Measurements from ENCODE around the gene SPR. TPM values are rescaled to one million over a fixed set of nuclear protein-coding genes. Genes with fewer than 3 reads are reported as not detected.

SPR gene
- total RNA-seq, 1 donor from 2014 or later, result 3.9 TPM

DNA sequence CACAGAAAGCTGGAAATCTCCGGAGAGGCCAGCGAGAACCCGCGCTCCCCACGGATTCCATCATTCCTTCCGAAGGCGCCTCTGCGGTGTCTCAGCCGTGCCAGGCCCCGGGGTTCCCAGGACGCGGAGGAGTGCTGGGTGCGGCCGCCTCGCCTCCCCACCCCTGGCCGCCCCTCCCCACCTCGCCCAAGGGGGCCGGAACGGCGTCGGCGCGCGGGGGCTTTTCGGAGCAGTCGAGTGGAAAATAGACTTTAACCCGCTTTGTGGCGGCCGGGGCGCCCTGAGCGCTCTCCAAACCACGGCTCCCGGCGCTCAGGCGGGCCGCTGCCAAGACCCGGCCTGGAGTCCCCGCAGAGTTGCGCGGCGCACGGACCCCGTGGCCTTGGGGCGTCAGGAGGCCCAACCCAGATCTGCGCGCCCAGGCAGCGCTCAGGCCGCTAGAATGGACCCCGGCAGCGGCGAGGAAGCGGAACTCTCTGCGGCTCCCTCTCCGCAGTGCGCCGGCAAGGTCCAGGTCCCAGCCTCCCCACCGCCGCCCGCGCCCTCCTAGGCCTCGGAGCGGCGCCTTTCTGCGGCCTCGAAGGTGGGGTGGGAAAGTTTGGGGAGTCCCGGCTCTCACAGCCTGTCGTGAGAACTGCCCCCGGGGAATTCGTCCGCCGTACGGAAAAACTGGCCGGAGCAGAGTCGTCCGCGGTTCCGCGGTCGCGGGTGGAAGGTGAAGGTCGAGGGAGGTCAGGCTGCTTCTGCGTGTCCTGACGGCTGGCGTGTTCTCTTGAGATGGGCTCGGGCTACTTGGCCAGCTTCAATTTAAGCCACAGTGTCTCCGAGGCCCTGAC lies 28.9 kb downstream of the SPR start:
- no peak for DNase-seq

DNA sequence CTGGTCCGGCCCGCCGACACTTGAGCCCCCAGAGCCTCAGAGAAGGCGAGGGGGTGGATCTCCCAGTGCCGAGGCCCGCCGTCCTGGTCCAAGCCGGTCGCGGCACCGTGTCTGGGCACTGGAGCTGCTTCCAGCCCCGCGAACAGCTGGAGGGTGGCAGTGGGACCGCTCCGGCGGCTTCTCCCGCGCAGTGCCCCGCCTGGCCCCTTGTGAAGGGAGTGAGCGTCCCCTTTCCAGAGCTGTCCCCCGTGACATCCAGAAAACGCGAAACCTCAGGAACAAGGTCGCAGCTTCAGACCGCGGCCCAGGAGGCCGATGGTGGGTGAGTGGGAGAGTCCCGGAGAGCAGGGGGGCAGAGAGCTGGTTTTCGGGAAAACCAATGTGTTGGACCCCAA lies 29.5 kb downstream of the SPR start:
- no peak for DNase-seq

GRCh38 chr2:72917138-72917876 lies 30.1 kb downstream of the SPR start, which contains the start of gene EMX1:
Gene EMX1 (plus strand): TSS chr2:72917519. CDS start chr2:72917853, 334 bp downstream.
- no peak for DNase-seq

DNA sequence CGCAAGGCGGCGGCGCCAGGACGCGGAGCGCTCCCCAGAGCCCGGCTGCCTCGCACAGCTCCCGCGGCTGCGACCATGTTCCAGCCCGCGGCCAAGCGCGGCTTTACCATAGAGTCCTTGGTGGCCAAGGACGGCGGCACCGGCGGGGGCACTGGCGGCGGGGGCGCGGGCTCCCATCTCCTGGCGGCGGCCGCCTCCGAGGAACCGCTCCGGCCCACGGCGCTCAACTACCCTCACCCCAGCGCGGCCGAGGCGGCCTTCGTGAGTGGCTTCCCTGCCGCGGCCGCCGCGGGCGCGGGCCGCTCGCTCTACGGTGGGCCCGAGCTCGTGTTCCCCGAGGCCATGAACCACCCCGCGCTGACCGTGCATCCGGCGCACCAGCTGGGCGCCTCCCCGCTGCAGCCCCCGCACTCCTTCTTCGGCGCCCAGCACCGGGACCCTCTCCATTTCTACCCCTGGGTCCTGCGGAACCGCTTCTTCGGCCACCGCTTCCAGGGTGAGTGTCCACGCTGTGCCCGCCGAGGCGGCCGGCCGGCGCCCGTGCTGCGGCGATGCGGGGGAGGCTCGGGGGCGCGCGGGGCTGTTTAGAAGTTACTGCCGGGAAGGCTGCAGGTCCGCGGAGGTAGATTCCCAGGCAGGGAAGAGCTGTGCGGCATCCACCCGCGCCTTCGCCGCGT lies 30.8 kb downstream of the SPR start:
- no peak for DNase-seq

DNA sequence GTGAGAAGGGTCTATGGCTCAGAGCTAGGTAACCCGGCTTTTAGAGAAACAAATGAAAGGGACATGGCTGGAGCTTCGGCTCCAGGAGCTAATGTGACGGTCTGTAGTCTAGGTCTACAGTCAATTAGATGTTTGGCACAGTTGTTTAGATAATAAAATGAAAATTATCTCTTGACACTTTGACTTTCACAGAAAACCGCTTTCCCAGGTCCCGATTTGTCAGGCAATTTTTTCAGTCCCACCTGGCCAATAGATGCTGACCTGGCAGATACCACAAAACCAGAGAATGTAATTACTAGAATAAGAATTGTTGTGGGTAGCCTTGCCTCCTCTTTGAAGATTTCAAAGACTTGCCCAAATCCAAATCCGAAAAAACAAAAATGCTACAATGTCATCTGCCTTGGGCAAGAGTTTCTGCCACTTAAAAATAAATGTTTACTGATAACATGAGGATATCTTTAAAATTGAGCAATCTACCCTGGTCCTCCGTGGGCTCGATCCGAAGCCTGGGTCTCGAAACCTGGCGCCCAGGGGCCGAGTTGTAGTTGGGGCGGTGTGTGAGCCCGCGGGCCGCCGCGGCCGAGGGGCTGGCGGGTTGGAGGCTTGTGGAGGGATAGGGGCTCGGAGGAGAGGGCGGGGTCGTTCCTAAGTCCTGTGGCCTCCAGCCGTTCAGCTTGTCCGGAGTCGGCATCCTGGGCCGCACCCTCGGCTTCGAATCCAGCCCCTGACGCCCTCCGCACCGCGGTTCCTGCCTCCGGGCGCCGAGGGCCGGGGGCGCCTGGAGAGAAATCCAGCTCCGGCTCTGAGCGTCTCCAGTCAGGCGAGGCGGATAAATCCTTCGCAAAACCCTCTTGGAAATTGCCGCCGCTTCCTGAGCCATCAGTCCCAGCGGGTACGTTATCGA lies 32.5 kb downstream of the SPR start:
- DNase-seq, result no peak

DNA sequence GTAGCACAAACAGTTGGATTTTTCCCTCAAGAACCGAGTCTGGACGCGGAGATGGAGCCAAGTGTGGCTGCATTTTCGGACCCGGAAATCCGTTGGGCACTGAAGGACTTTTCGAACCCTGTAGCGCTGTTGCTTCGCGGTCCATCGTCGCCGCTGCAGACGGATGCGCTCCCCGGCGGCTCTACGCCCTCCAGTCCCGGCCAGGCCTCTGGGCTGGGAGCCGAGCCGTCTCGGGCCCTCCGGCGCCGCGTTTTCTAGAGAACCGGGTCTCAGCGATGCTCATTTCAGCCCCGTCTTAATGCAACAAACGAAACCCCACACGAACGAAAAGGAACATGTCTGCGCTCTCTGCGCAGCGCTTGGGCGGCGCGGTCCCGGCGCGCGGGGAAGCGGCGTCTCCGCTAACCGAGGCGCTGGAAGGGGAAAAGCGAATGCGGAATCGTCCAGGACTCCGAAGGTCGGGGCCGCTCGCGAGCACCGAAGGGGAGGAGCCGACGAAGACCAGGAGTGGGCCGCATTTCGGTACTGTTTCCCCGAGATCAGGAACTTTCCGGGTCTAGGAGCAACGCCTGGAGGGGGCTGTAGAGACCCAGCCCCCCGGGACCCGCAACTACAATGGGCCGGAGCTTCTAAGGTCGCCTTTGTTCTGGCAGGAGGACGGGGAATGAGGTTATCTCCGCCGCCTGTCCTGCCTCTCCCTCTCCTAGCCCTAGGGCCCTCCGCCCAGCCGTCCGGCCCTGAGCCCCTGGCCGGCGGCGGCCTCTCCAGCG lies 33.3 kb downstream of the SPR start:
- DNase-seq, result no peak

GRCh38 chr2:72921088-72921851 lies 34.1 kb downstream of the SPR start:
- DNase-seq, result no peak

GRCh38 chr2:72921853-72922252 lies 34.6 kb downstream of the SPR start:
- no peak for DNase-seq

DNA sequence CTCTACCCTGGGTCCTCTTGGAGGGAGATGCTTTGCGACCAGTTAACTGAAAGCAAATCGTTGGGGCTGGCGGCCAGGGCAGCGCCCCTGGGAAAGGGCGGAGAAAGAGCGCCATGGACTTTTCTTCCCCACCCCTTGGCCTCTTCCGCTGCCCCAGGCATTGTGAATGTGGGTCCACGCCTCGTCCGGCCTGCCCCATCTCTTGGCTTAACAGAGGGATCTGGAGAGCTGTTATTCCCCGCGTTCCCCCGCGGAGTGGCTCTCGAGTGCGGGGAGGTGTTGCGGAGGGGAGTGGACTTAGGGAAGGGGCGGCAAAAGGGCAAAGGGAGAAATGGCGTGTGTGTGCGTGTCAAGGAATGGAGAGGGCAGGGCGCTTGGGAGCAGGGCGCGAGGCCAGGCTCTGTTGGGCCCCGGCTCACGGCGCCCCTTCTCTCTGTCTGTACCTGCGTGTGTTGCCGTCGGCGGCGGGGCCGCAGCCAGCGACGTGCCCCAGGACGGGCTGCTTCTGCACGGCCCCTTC lies 36.7 kb downstream of the SPR start:
- no peak for DNase-seq

DNA sequence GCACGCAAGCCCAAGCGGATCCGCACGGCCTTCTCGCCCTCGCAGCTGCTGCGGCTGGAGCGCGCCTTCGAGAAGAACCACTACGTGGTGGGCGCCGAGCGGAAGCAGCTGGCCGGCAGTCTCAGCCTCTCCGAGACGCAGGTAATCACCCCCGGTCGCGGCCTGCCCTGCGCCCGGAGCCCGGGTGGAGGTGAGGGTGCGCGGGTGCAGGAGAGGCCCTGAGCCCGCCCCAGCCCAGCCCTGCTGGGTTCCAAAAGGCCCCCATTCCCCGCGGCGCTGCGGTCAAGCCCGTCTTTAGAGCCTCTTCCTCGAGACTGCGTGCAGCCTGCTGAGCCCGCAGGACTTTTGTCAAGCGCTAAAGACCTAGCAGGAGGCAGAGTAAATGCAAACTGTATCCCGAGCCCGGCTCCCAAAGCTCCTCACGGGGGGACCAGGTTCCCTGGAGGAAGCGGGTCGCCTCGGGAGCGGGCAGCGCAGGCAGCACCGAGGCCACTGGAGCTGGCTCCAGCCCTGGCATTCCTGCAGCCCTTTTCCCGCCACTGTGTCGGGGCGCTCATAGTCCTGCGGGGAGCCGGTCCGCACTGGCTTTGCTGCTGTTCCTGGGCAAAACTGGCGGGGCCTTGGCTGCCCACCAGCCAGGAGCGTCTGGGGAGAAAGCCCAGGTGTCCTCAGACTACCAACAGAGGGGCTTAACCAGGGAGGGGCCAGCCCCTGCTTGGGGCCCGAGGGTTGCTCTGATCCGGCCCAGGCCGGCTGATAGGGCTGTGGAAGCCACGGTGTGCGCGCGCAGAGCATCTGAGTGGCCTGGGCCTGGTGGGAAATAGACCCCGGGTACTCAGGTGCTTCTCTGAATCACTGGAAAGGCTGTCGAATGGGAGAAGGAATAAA lies 37.4 kb downstream of the SPR start:
- DNase-seq, result no peak

DNA sequence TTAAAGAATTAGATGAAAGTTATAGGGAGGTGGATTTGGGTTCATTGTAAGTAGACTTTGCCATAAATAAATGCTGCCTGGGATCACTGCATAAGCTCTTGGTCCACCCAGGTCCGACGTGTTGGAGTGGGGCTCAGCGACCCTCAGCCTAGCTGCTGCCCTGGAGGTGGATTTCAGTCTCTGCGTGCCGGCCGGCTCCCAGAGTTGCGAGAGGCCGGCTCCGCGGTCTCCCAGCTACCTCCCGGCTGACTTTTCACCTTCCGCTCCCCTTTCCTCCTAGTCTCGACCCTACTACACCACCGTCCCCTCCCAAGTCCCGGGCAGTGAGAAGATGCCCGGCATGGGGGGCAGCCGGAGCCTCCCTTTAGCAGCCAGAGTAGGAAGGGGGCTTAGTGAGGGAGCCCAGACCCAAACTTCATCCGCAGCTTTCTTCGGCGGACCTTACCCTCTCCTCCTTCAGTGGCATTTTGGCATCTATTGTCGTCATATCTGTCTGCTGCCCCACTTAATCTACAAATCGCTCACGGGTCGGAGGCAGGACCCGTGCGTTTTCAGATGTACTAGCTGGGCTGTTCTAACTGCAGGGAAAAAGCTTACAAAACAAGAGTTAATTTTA lies 38.2 kb downstream of the SPR start:
- no peak for DNase-seq

DNA sequence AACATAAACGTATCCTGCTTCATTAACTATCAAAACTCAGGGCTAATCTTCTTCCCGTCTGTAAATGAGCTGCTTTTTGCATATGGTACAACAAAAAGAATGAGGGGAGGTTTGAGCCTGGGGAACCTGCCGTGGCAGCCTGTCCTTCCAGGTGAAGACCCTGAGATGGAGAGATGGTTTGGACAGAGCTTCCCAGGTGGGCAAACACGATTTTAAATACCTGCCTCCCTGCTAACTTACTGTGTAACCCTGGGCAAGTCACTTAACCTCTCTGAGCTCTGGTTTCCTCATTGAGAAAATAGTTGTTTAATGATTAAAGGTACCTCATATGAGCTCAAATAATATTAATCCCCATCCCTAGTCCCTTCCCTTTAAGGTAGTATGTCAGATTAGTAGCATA lies 39.2 kb downstream of the SPR start:
- DNase-seq, result no peak

GRCh38 chr2:72926811-72927465 lies 39.7 kb downstream of the SPR start:
- no peak for DNase-seq

- no peak for DNase-seq
Measured at GRCh38 chr2:72927619-72928550, 40.7 kb downstream of the SPR start.

DNA sequence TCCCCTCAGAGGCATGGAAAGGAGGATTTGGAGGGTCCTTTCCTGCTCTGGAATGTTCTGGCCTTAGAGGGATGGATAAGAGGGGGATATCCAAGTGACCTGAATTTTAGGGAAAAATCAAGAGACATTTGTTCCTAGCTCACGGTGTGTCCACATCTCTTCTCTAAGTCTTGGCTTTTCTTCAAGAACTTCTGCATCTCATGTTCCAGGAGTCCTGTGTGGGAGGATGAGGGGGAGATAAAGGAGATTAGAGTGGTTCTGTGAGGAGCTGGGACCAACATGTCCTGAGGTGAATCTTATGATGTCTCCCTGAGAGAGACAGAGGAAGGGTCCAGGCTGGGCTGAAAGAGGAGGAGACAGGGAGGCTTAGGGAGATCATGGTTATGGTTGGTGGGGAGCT lies 41.8 kb downstream of the SPR start:
- no peak for DNase-seq

DNA sequence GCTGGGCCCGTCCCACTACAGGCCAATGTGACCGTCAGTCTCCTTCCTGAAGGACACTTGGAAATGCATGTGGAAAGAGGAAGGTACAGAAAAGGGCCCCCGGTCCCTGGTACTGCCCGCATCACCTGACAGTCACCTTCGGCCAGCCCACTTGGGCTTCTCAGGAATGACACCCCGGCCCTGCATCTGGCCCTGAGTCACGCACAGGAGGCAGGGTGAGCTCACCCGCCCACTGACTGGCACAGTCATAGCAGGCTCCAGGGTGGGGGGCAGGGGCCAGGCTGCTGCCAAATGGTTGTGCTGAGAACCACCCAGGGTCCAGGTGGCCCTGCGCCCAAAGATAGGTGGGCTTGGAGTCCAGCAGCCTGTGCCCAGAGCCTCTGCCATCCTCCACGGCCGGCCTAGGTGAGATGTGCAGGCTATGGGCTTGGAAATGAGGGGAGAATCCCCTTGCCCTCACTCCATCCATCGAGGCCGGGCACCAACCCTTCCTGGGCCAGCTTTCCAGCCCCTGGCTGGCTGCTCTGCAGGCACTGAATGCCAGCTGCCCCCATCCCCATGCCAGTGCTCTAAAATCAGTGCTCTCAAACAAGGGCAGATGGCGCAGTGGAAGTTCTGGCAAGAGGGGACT lies 44.2 kb downstream of the SPR start:
- DNase-seq, result no peak
